ACC112 (cell line): Measurements from ENCODE around the gene ANAPC7.

Source experiments
- H2AFZ ChIP-seq: fragments of 200-600 bp; sonication (generic); one replicate; pipeline ENCODE4 v1.6.0; 2017; ENCODE audit warnings: antibody characterized with exemption, low read length; ENCODE audit not compliant: unreplicated experiment
- H3K27ac ChIP-seq: fragments of 200-600 bp; sonication (generic); 2 replicates; pipeline ENCODE4 v1.5.1; 2014; ENCODE audit warnings: low read depth, mild to moderate bottlenecking, antibody characterized with exemption, low read length, moderate library complexity
- H3K27me3 ChIP-seq: fragments of 200-600 bp; sonication (generic); 2 replicates; pipeline ENCODE4 v1.6.1; 2014; ENCODE audit warnings: mild to moderate bottlenecking, antibody characterized with exemption, low read length, moderate library complexity, mixed read lengths; ENCODE audit not compliant: insufficient read depth
- H3K36me3 ChIP-seq: fragments of 200-600 bp; sonication (generic); 2 replicates; pipeline ENCODE4 v1.6.1; 2016; ENCODE audit warnings: mild to moderate bottlenecking, antibody characterized with exemption, low read length, moderate library complexity, mixed read lengths; ENCODE audit not compliant: insufficient read depth
- H3K4me1 ChIP-seq: fragments of 200-600 bp; sonication (generic); one replicate; pipeline ENCODE4 v1.6.1; 2016; ENCODE audit warnings: low read length, mixed read lengths; ENCODE audit not compliant: insufficient read depth, unreplicated experiment, control insufficient read depth
- H3K4me3 ChIP-seq: fragments of 200-600 bp; sonication (generic); 2 replicates; pipeline ENCODE4 v1.5.1; 2014; ENCODE audit warnings: mild to moderate bottlenecking, low read depth, low read length
- H3K79me2 ChIP-seq: fragments of 200-600 bp; sonication (generic); one replicate; pipeline ENCODE4 v1.6.0; 2016; ENCODE audit warnings: low read length; ENCODE audit not compliant: control insufficient read depth, unreplicated experiment, insufficient read depth

ANAPC7 gene

GRCh38 chr12:110373962-110374611 is 29.4 kb downstream of the ANAPC7 start:
- Histone ChIP-seq H3K4me3 (no peak overlapping the region), H3K27ac (no peak overlapping the region), H2AFZ (no peak overlapping the region), H3K36me3 (peaks cover 20% of the 10 kb centered on the region; the same call in 1 of the 2 replicates), H3K79me2 (no peaks in the 10 kb centered on the region), H3K4me1 (no peaks in the 10 kb centered on the region), H3K27me3 (no peaks in the 10 kb centered on the region)

GRCh38 chr12:110373425-110373824 is 30.1 kb downstream of the ANAPC7 start:
- no peaks in the 10 kb centered on the region for H3K27me3 ChIP-seq
- peaks cover 20% of the 10 kb centered on the region; the same call in 1 of the 2 replicates for H3K36me3 ChIP-seq
- no peak overlapping the region for H2AFZ ChIP-seq
- no peaks in the 10 kb centered on the region for H3K4me1 ChIP-seq
- no peak overlapping the region for H3K27ac ChIP-seq
- no peak overlapping the region for H3K4me3 ChIP-seq
- H3K79me2 ChIP-seq: no peaks in the 10 kb centered on the region

GRCh38 chr12:110373025-110373424 is 30.5 kb downstream of the ANAPC7 start:
- no peak overlapping the region for H3K27ac ChIP-seq
- H3K27me3 ChIP-seq: no peaks in the 10 kb centered on the region
- H3K79me2 ChIP-seq: no peaks in the 10 kb centered on the region
- H3K4me1 ChIP-seq: no peaks in the 10 kb centered on the region
- H2AFZ ChIP-seq: no peak overlapping the region
- peaks cover 20% of the 10 kb centered on the region; the same call in 1 of the 2 replicates for H3K36me3 ChIP-seq
- no peak overlapping the region for H3K4me3 ChIP-seq

GRCh38 chr12:110372056-110372425 is 31.5 kb downstream of the ANAPC7 start:
- Histone ChIP-seq H3K36me3 (peaks cover 12% of the 10 kb centered on the region; the same call in 1 of the 2 replicates), H2AFZ (no peak overlapping the region), H3K4me3 (no peak overlapping the region), H3K27me3 (no peaks in the 10 kb centered on the region), H3K79me2 (no peaks in the 10 kb centered on the region), H3K27ac (no peak overlapping the region), H3K4me1 (no peaks in the 10 kb centered on the region)

GRCh38 chr12:110371408-110372055 is 32.0 kb downstream of the ANAPC7 start:
- Histone ChIP-seq H3K4me3 (no peak overlapping the region), H3K27ac (no peak overlapping the region), H3K27me3 (no peaks in the 10 kb centered on the region), H3K36me3 (peaks cover 12% of the 10 kb centered on the region; the same call in 1 of the 2 replicates), H2AFZ (no peak overlapping the region), H3K79me2 (no peaks in the 10 kb centered on the region), H3K4me1 (no peaks in the 10 kb centered on the region)

- no peak overlapping the region for H3K27ac ChIP-seq
- H2AFZ ChIP-seq: no peak overlapping the region
- H3K4me1 ChIP-seq: no peaks in the 10 kb centered on the region
- no peaks in the 10 kb centered on the region for H3K79me2 ChIP-seq
- H3K36me3 ChIP-seq: peaks cover 10% of the 10 kb centered on the region; the same call in 1 of the 2 replicates
- no peak overlapping the region for H3K4me3 ChIP-seq
- H3K27me3 ChIP-seq: no peaks in the 10 kb centered on the region
Measured at GRCh38 chr12:110370732-110371231, 32.7 kb downstream of the ANAPC7 start.

- H2AFZ ChIP-seq: no peak overlapping the region
- no peaks in the 10 kb centered on the region for H3K4me1 ChIP-seq
- H3K79me2 ChIP-seq: no peaks in the 10 kb centered on the region
- H3K4me3 ChIP-seq: no peak overlapping the region
- no peak overlapping the region for H3K27ac ChIP-seq
- 0 out of 2 replicates have a peak, but pooled peaks cover 6% of the 10 kb centered on the region for H3K36me3 ChIP-seq
- H3K27me3 ChIP-seq: no peaks in the 10 kb centered on the region
Measured at GRCh38 chr12:110369992-110370391, 33.5 kb downstream of the ANAPC7 start.

GRCh38 chr12:110367181-110367864 is 36.2 kb downstream of the ANAPC7 start:
- Histone ChIP-seq H3K79me2 (no peaks in the 10 kb centered on the region), H3K4me3 (no peak overlapping the region), H3K27me3 (no peaks in the 10 kb centered on the region), H3K4me1 (no peaks in the 10 kb centered on the region), H3K36me3 (no peaks in the 10 kb centered on the region), H2AFZ (no peak overlapping the region), H3K27ac (no peak overlapping the region)

- no peaks in the 10 kb centered on the region for H3K27me3 ChIP-seq
- H3K4me3 ChIP-seq: no peak overlapping the region
- no peaks in the 10 kb centered on the region for H3K4me1 ChIP-seq
- H3K79me2 ChIP-seq: no peaks in the 10 kb centered on the region
- no peak overlapping the region for H2AFZ ChIP-seq
- no peaks in the 10 kb centered on the region for H3K36me3 ChIP-seq
- no peak overlapping the region for H3K27ac ChIP-seq
Measured at GRCh38 chr12:110366321-110367142, 37.0 kb downstream of the ANAPC7 start.
